ENCODE results near the gene AMBN.

Gene AMBN

GRCh38 chr4:70640192-70640591 is 48.1 kb downstream of the AMBN start:
- TF ChIP-seq TAF1 (IDR thresholded peaks at IDR 0.05; ENCODE audit: low read depth): no peak
- no peak for TF ChIP-seq EP300 (IDR thresholded peaks at IDR 0.05; ENCODE audit: borderline replicate concordance)
- no peak for TF ChIP-seq CREB1 (IDR thresholded peaks at IDR 0.05; ENCODE audit: low read depth)
- TF ChIP-seq TCF12 (IDR thresholded peaks at IDR 0.05; ENCODE audit: low read depth): no peak
- TF ChIP-seq FOXM1 (IDR thresholded peaks at IDR 0.05; ENCODE audit: borderline replicate concordance, low read depth): no peak
- TF ChIP-seq USF1 (IDR thresholded peaks at IDR 0.05): no peak
- no peak for TF ChIP-seq RAD21 (IDR thresholded peaks at IDR 0.05; ENCODE audit: low read depth)
- no peak for TF ChIP-seq MAX (IDR thresholded peaks at IDR 0.05)
- no peak for TF ChIP-seq TEAD4 (IDR thresholded peaks at IDR 0.05)
- TF ChIP-seq REST (IDR thresholded peaks at IDR 0.05; ENCODE audit: low read depth): no peak
- TF ChIP-seq EGR1 (IDR thresholded peaks at IDR 0.05): no peak
- no peak for TF ChIP-seq ZBTB7A (IDR thresholded peaks at IDR 0.05; ENCODE audit: low read depth)
- no peak for TF ChIP-seq CEBPB (IDR thresholded peaks at IDR 0.05)
- TF ChIP-seq NFIC (IDR thresholded peaks at IDR 0.05): no peak
- TF ChIP-seq YY1 (IDR thresholded peaks at IDR 0.05; ENCODE audit: low read depth): no peak

- TF ChIP-seq RAD21 (IDR thresholded peaks at IDR 0.05; ENCODE audit: low read depth) (peak; percentile 67), USF1 (IDR thresholded peaks at IDR 0.05) (no peak)
Observed at GRCh38 chr4:70651864-70652506, 59.9 kb downstream of the AMBN start.

- TF ChIP-seq MAX (IDR thresholded peaks at IDR 0.05): no peak
- no peak for TF ChIP-seq TCF12 (IDR thresholded peaks at IDR 0.05; ENCODE audit: low read depth)
- no peak for TF ChIP-seq NFIC (IDR thresholded peaks at IDR 0.05)
- no peak for TF ChIP-seq EGR1 (IDR thresholded peaks at IDR 0.05)
- TF ChIP-seq FOXM1 (IDR thresholded peaks at IDR 0.05; ENCODE audit: borderline replicate concordance, low read depth): no peak
- TF ChIP-seq ZBTB7A (IDR thresholded peaks at IDR 0.05; ENCODE audit: low read depth): no peak
- TF ChIP-seq REST (IDR thresholded peaks at IDR 0.05; ENCODE audit: low read depth): no peak
- TF ChIP-seq TEAD4 (IDR thresholded peaks at IDR 0.05): no peak
- TF ChIP-seq TAF1 (IDR thresholded peaks at IDR 0.05; ENCODE audit: low read depth): no peak
- TF ChIP-seq RAD21 (IDR thresholded peaks at IDR 0.05; ENCODE audit: low read depth): no peak
- TF ChIP-seq CEBPB (IDR thresholded peaks at IDR 0.05): no peak
- no peak for TF ChIP-seq CREB1 (IDR thresholded peaks at IDR 0.05; ENCODE audit: low read depth)
- no peak for TF ChIP-seq YY1 (IDR thresholded peaks at IDR 0.05; ENCODE audit: low read depth)
- TF ChIP-seq EP300 (IDR thresholded peaks at IDR 0.05; ENCODE audit: borderline replicate concordance): no peak
- no peak for TF ChIP-seq USF1 (IDR thresholded peaks at IDR 0.05)
Observed at GRCh38 chr4:70654605-70655011, 62.6 kb downstream of the AMBN start.

All from Ishikawa (cell line).